Measurements from ENCODE around the gene EFCAB11.

The EFCAB11 gene

GRCh38 chr14:89841851-89842250, 112.7 kb downstream of the EFCAB11 start:
- no peak for TF ChIP-seq CTCF (IDR thresholded peaks at IDR 0.05; ENCODE audit: low read depth, low read length)
- H3K4me3 ChIP-seq (ENCODE audit: low read depth, low read length) = no peak overlapping the region

- no peak overlapping the region for H3K4me3 ChIP-seq (ENCODE audit: low read depth, low read length)
- no peak for TF ChIP-seq CTCF (IDR thresholded peaks at IDR 0.05; ENCODE audit: low read depth, low read length)
These were observed 117.6 kb downstream of the EFCAB11 start for GRCh38 chr14:89836830-89837469.

- TF ChIP-seq CTCF (IDR thresholded peaks at IDR 0.05; ENCODE audit: low read depth, low read length) = no peak
- H3K4me3 ChIP-seq (ENCODE audit: low read depth, low read length) = no peak overlapping the region
These were observed 120.9 kb downstream of the EFCAB11 start for GRCh38 chr14:89833661-89834060.

- no peak overlapping the region for H3K4me3 ChIP-seq (ENCODE audit: low read depth, low read length)
- TF ChIP-seq CTCF (IDR thresholded peaks at IDR 0.05; ENCODE audit: low read depth, low read length) = no peak
These were observed 121.4 kb downstream of the EFCAB11 start for GRCh38 chr14:89833120-89833532.

- TF ChIP-seq CTCF (IDR thresholded peaks at IDR 0.05; ENCODE audit: low read depth, low read length) = no peak
- H3K4me3 ChIP-seq (ENCODE audit: low read depth, low read length) = no peak overlapping the region
These were observed 125.9 kb downstream of the EFCAB11 start for GRCh38 chr14:89828471-89829165.

GRCh38 chr14:89827265-89827664, 127.3 kb downstream of the EFCAB11 start:
- no peak for TF ChIP-seq CTCF (IDR thresholded peaks at IDR 0.05; ENCODE audit: low read depth, low read length)
- no peak overlapping the region for H3K4me3 ChIP-seq (ENCODE audit: low read depth, low read length)

- no peak overlapping the region for H3K4me3 ChIP-seq (ENCODE audit: low read depth, low read length)
- TF ChIP-seq CTCF (IDR thresholded peaks at IDR 0.05; ENCODE audit: low read depth, low read length) = no peak
These were observed 127.9 kb downstream of the EFCAB11 start for GRCh38 chr14:89826596-89826995.

Measured in WI38 (cell line).